Thyroid gland (tissue), 4 donors: ENCODE data around the gene HRH4.

Experiments used
- CTCF ChIP-seq, 6 experiments: fragments of 200-600 bp in 3 of 6; fragments of 450-650 bp in 3 of 6; sonication (generic) in 3 of 6; IDR thresholded peaks; one replicate each; pipeline ENCODE4 v1.5.1; 2016 to 2019; ENCODE audit warnings: antibody characterized with exemption in 6 of 6, mild to moderate bottlenecking in 2 of 6, inconsistent platforms in 1 of 6, moderate library complexity in 1 of 6
- POLR2A ChIP-seq, 2 donors: fragments of 450-650 bp; IDR thresholded peaks; one replicate each; pipeline ENCODE4 v1.6.1; 2017; ENCODE audit warnings: antibody characterized with exemption in 2 of 2, mild to moderate bottlenecking in 2 of 2, moderate library complexity in 1 of 2

- TF ChIP-seq CTCF (IDR thresholded peaks at IDR 0.05), result no peak
- TF ChIP-seq POLR2A (IDR thresholded peaks at IDR 0.05), result no peak
These were observed 23.5 kb upstream of the HRH4 start for GRCh38 chr18:24436939-24437338.
